Testis (tissue), 3 donors: Measurements from ENCODE around the gene VASN. TPM values are rescaled to one million over a fixed set of nuclear protein-coding genes. Genes with fewer than 3 reads are reported as not detected.
A peak's percentile ranks its signal among the peaks of the same experiment; 100 is the strongest.

Experiments
- DNase-seq: peaks from one replicate; pipeline ENCODE4 v3.0.0-alpha.2; 2019
- H3K27ac ChIP-seq, 2 donors: fragments of 200-600 bp; sonication (generic); one replicate each; pipeline ENCODE4 v1.5.1; 2019
- H3K27me3 ChIP-seq: fragments of 200-600 bp; sonication (generic); one replicate; pipeline ENCODE4 v1.5.1; 2019
- H3K36me3 ChIP-seq: fragments of 200-600 bp; sonication (generic); one replicate; pipeline ENCODE4 v1.5.1; 2017; ENCODE audit warnings: low read depth; ENCODE audit errors: missing control alignments
- H3K4me1 ChIP-seq: fragments of 200-600 bp; sonication (generic); one replicate; pipeline ENCODE4 v1.5.1; 2019
- H3K4me3 ChIP-seq, 2 donors: fragments of 200-600 bp; sonication (generic); one replicate each; pipeline ENCODE4 v1.5.1; 2017 to 2019
- H3K9me3 ChIP-seq: fragments of 200-600 bp; sonication (generic); one replicate; pipeline ENCODE4 v1.5.1; 2017
- CTCF ChIP-seq, 3 experiments: fragments of 450-650 bp in 2 of 3; fragments of 200-600 bp in 1 of 3; sonication (generic) in 1 of 3; IDR thresholded peaks; one replicate each; pipeline ENCODE4 v1.5.1; 2016 to 2019; ENCODE audit warnings: antibody characterized with exemption in 3 of 3, mild to moderate bottlenecking in 2 of 3, moderate library complexity in 1 of 3
- POLR2A ChIP-seq: fragments of 450-650 bp; IDR thresholded peaks from one replicate; pipeline ENCODE4 v1.6.1; 2017; ENCODE audit warnings: antibody characterized with exemption, mild to moderate bottlenecking, moderate library complexity
- WGBS, 2 donors: methylation state at CpG; one replicate each; pipeline ENCODE4 v1.1.5; 2018; 5-methylcytosine and 5-hydroxymethylcytosine counted together
- intact Hi-C: fragments of 100-400 bp; cut with DNase I; formaldehyde crosslinking; loops from one replicate; pipeline ENCODE4 v1.15.1; 2023; ENCODE audit warnings: low total_unique reads
- polyA plus RNA-seq: library from polyadenylated mRNA; stranded (reverse); fragments of 350-450 nt; fragmentation: Illumina TruSeq; extraction: RNeasy Lipid Tissue Mini Kit (QIAGEN cat#74804); gene quantifications from one replicate; pipeline ENCODE4 v1.2.3, GENCODE V29; 2014; ENCODE audit warnings: low read depth, low replicate concordance; ENCODE audit not compliant: insufficient read depth
- total RNA-seq, 2 donors: library from RNA; depleted of rRNA; stranded (reverse); fragments of >200 nt; gene quantifications; one replicate each; pipeline ENCODE4 v1.2.3, GENCODE V29; 2016

Gene VASN
- total and polyA plus RNA-seq, 3 donors from 2014 or later = 33.9 to 125 (median 103) TPM

DNA sequence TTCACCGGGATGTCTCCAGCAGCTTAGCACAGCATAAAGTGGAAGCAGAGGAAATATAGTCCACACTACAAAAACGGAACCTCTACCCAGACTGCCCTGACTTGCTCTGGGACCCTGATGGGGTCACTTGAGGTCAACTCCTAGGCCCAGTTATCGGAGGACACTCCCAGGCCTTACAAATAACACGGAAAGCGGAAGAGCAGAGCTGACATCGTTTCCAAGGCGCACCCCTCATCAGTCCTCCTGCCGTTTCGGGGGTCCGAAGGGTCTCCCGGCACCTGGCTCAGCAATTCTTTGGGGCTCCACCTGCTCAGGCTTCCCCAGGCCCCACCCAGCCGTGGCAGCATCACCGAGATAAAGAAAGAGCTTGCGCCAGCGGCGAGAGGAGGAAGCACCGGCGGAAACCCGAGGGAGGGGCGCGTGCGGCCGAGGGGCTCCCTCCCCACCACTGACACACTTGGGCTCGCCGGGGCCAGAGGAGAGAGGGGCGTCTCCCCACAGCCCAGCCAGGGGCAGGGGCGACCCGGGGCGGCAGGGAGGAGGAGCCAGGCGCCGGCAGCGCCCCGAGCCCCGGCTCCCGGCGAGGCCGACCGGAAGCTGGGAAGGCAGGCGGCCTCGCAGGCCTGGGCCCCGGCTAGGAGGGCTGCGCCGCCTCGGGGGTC is 44.0 kb downstream of the VASN start:
- intact Hi-C loops = no loop called here
- TF ChIP-seq CTCF (IDR thresholded peaks at IDR 0.05) (no peak), POLR2A (no peak)
- Histone ChIP-seq H3K27ac (peak overlapping the region; percentile 56 to 86), H3K4me3 (peak overlapping the region; percentile 83 to 95), H3K27me3 (no peaks in the 10 kb centered on the region), H3K36me3 (no peaks in the 10 kb centered on the region), H3K4me1 (peaks cover 40% of the 10 kb centered on the region), H3K9me3 (no peaks in the 10 kb centered on the region)
- peak; percentile 53 for DNase-seq
- WGBS, 2 donors = 0 to 1% methylated on average over 3 to 40 of the region's 44 CpGs

- Histone ChIP-seq H3K4me3 (peak within 1 kb of the TSS; percentile 83 to 95), H3K27me3 (no peaks in the 10 kb centered on the region), H3K27ac (peak within 1 kb of the TSS; percentile 56 to 86), H3K4me1 (peaks cover 33% of the 10 kb centered on the region), H3K9me3 (no peaks in the 10 kb centered on the region), H3K36me3 (no peaks in the 10 kb centered on the region)
- TF ChIP-seq POLR2A (no peak), CTCF (IDR thresholded peaks at IDR 0.05) (peak in 1 of 3 experiments; percentile 48)
- intact Hi-C loops = no loop called here
- peak; percentile 97 for DNase-seq
- 0% methylated on average over 1 to 55 of the region's 92 CpGs for WGBS, 2 donors
Observed at GRCh38 chr16:4416200-4417032, 44.8 kb downstream of the VASN start, which contains the start of gene CORO7. TSS of gene CORO7 (minus strand) at chr16:4416596. CDS start at chr16:4416518, 78 bp downstream.

DNA sequence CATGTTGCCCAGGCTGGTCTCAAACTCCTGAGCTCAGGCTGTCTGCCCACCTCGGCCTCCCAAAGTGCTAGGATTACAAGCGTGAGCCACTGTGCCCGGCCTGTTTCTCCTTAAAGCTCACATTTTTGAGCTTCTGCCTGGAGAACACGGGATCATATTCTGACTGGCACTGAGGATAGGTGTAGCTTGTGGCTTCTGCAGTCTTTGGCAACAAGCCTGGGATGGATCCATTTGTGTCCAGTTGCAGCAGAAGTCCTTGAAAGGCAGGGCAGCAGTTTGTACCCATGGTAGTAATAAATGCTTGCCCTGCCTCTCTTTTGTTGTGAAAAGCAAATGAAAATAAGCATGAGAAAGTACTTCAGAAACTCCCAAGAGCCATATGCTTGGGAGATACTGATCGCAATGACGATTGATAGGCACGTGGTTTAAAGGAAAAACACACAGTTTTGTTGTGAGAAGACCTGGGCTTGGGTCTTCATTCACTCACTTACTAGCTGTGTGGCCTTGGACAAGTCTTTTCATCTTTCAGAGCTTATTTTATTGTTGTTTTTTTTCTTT is 47.8 kb downstream of the VASN start:
- H3K27ac ChIP-seq = peak overlapping the region; percentile 50 to 63

DNA sequence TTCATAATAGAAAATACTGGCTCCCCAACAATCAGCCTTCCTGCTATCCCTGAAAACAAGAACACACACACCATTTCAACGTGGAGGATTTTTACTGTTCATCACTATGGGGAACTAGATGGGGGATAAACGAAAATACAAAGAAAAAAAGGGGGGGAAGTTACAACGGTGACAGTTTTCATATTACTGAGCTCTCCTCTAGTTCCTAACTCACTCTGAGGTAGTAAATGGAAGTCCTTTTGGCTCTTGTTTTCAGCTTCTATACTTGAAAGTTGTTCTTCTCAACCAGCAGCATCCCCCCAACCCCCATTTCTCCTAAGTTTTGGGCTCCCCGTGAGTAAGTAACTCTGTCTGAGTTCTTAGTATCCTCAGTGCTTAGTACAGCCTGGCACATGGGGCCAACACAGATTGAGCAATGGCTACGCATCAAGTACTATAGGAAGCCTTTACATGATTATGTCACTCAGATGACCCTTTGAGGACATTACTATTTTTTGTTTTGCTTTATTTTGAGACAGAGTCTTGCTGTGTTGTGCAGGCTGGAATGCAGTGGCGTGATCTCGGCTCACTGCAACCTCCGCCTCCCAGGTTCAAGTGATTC is 49.0 kb downstream of the VASN start:
- Histone ChIP-seq H3K36me3 (no peaks in the 10 kb centered on the region), H3K27me3 (no peaks in the 10 kb centered on the region), H3K9me3 (no peaks in the 10 kb centered on the region), H3K4me1 (peaks cover 13% of the 10 kb centered on the region), H3K4me3 (no peak overlapping the region), H3K27ac (peak overlapping the region; percentile 50 to 63)
- no peak for TF ChIP-seq POLR2A
- no peak for TF ChIP-seq CTCF (IDR thresholded peaks at IDR 0.05)
- WGBS, 2 donors = 81 to 84% methylated on average over 8 of the region's 8 CpGs
- no peak for DNase-seq
- intact Hi-C loops = no loop called here

More for the DNA sequence above, 47.8 kb downstream of the VASN start:
- H3K4me3 ChIP-seq = no peak overlapping the region
- 61 to 73% methylated on average over 7 of the region's 7 CpGs for WGBS, 2 donors
- no peaks in the 10 kb centered on the region for H3K27me3 ChIP-seq
- no peaks in the 10 kb centered on the region for H3K36me3 ChIP-seq
- peaks cover 19% of the 10 kb centered on the region for H3K4me1 ChIP-seq
- TF ChIP-seq CTCF (IDR thresholded peaks at IDR 0.05) = no peak
- no peak for TF ChIP-seq POLR2A
- peak; percentile 83 for DNase-seq
- intact Hi-C loops = no loop called here
- no peaks in the 10 kb centered on the region for H3K9me3 ChIP-seq
